RWPE1 (cell line): Measurements from ENCODE around the gene TRA2B.

Source experiments
- CTCF ChIA-PET: fragments of 350-600 bp; sonication (Branson Sonifier 250); formaldehyde crosslinking; extraction: SDS; loops from one replicate; lab custom pipeline; 2021; lab: Yijun Ruan, JAX
- POLR2A ChIA-PET: fragments of 400-600 bp; formaldehyde crosslinking; extraction: SDS; loops from one replicate; lab custom pipeline; 2020; ENCODE audit warnings: antibody characterized with exemption; ENCODE audit not compliant: low non-redundant PET; lab: Yijun Ruan, JAX
- DNase-seq: peaks from one replicate; pipeline ENCODE4 v3.0.0; 2012; ENCODE audit warnings: low spot score
- H3K27ac ChIP-seq: fragments of 450-650 bp; 2 replicates; pipeline ENCODE4 v1.5.1; 2017
- CTCF ChIP-seq: fragments of 450-650 bp; conservative IDR thresholded peaks from 2 replicates; pipeline ENCODE4 v1.5.1; 2017; ENCODE audit warnings: low read depth, mild to moderate bottlenecking

Gene TRA2B

GRCh38 chr3:185931777-185932612, 5.8 kb downstream of the TRA2B start:
- DNase-seq, result no peak
- ChIA-PET CTCF (interaction anchor here (0.6 to 1.8 kb wide), 3 partner anchors 11 to 200 kb away, joined by 3 to 6 read pairs (median 4); no protein-coding TSS in a partner anchor), POLR2A (no interaction called here)

GRCh38 chr3:185930393-185931107, 7.3 kb downstream of the TRA2B start:
- no peak for DNase-seq

More at GRCh38 chr3:185931777-185932612, 5.8 kb downstream of the TRA2B start:
- TF ChIP-seq CTCF, result no peak
- H3K27ac ChIP-seq, result no peak overlapping the region

GRCh38 chr3:185929192-185930151, 8.3 kb downstream of the TRA2B start:
- POLR2A ChIA-PET, result interaction anchor here (0.7 kb wide), 1 partner anchor 11 kb away, joined by 3 read pairs; no protein-coding TSS in a partner anchor
- DNase-seq, result no peak
- H3K27ac ChIP-seq, result no peak overlapping the region
- CTCF ChIA-PET, result interaction anchor here (0.9 to 1.5 kb wide), 2 partner anchors 14 kb away, joined by 3 read pairs; no protein-coding TSS in a partner anchor
- no peak for TF ChIP-seq CTCF

More at GRCh38 chr3:185930393-185931107, 7.3 kb downstream of the TRA2B start:
- no peak for TF ChIP-seq CTCF
- POLR2A ChIA-PET, result interaction anchor here (0.7 kb wide), 1 partner anchor 12 kb away, joined by 3 read pairs; no protein-coding TSS in a partner anchor
- H3K27ac ChIP-seq, result no peak overlapping the region
- CTCF ChIA-PET, result interaction anchor here (0.9 kb wide), 1 partner anchor 13 kb away, joined by 3 read pairs; no protein-coding TSS in a partner anchor

GRCh38 chr3:185928496-185928895, 9.3 kb downstream of the TRA2B start:
- ChIA-PET CTCF (interaction anchor here (1.5 kb wide), 1 partner anchor 15 kb away, joined by 3 read pairs; no protein-coding TSS in a partner anchor), POLR2A (no interaction called here)
- H3K27ac ChIP-seq, result no peak overlapping the region
- DNase-seq, result no peak
- no peak for TF ChIP-seq CTCF

- no peak for DNase-seq
- POLR2A ChIA-PET, result interaction anchor here (0.8 kb wide), 1 partner anchor 11 kb away, joined by 8 read pairs; the partner anchor contains the start of gene TRA2B
- CTCF ChIA-PET, result interaction anchor here (0.6 to 1.5 kb wide), 4 partner anchors 15 to 294 kb away, joined by 3 to 4 read pairs (median 3); no protein-coding TSS in a partner anchor
- H3K27ac ChIP-seq, result no peak overlapping the region
- no peak for TF ChIP-seq CTCF
Observed at GRCh38 chr3:185927501-185928200, 10.2 kb downstream of the TRA2B start.
